Heart left ventricle (tissue), 16 donors: ENCODE measurements around the gene VASH1. TPM values are rescaled to one million over a fixed set of nuclear protein-coding genes. Genes with fewer than 3 reads are reported as not detected.
A peak's percentile ranks its signal among the peaks of the same experiment; 100 is the strongest.

Experiments used
- ATAC-seq, 4 donors: fragments of 200-7000 bp; cut with Tn5 transposase; one replicate each; pipeline ENCODE4 v1.9.1; 2020 to 2022; ENCODE audit warnings: moderate library complexity in 4 of 4, mild to moderate bottlenecking in 3 of 4, moderate number of reproducible peaks in 1 of 4
- DNase-seq, 5 donors: peaks; one replicate each; pipeline ENCODE4 v3.0.0-alpha.2; 2020
- H3K27ac ChIP-seq, 12 donors: fragments of 200-600 bp; sonication (generic) in 4 of 12; one replicate each; pipeline versions ENCODE4 v1.5.0 to v1.8.0; 2016 to 2022; ENCODE audit warnings: mild to moderate bottlenecking in 2 of 12
- H3K27me3 ChIP-seq, 9 donors: fragments of 200-600 bp; sonication (generic) in 2 of 9; one replicate each; pipeline versions ENCODE4 v1.5.1 to v1.8.0; 2016 to 2022; ENCODE audit warnings: mild to moderate bottlenecking in 3 of 9
- H3K36me3 ChIP-seq, 9 donors: fragments of 200-600 bp; sonication (generic) in 2 of 9; one replicate each; pipeline versions ENCODE4 v1.5.0 to v1.8.0; 2018 to 2022; ENCODE audit warnings: mild to moderate bottlenecking in 2 of 9
- H3K4me1 ChIP-seq, 12 donors: fragments of 200-600 bp; sonication (generic) in 4 of 12; one replicate each; pipeline versions ENCODE4 v1.5.0 to v1.8.0; 2016 to 2022; ENCODE audit warnings: mild to moderate bottlenecking in 3 of 12
- H3K4me3 ChIP-seq, 12 donors: fragments of 200-600 bp; sonication (generic) in 4 of 12; one replicate each; pipeline versions ENCODE4 v1.5.0 to v1.8.0; 2017 to 2022; ENCODE audit warnings: mild to moderate bottlenecking in 9 of 12, moderate library complexity in 4 of 12
- H3K9me3 ChIP-seq, 12 donors: fragments of 200-600 bp; sonication (generic) in 4 of 12; one replicate each; pipeline versions ENCODE4 v1.5.0 to v1.8.0; 2016 to 2022; ENCODE audit warnings: mild to moderate bottlenecking in 1 of 12
- CTCF ChIP-seq, 12 donors: fragments of 200-600 bp; sonication (generic) in 4 of 12; IDR thresholded peaks; one replicate each; pipeline versions ENCODE4 v1.5.0 to v1.8.0; 2018 to 2022; ENCODE audit warnings: antibody characterized with exemption in 12 of 12, mild to moderate bottlenecking in 5 of 12
- POLR2A ChIP-seq, 2 donors: fragments of 450-650 bp; IDR thresholded peaks; one replicate each; pipeline ENCODE4 v1.6.1; 2017; ENCODE audit warnings: antibody characterized with exemption in 2 of 2, mild to moderate bottlenecking in 2 of 2, moderate library complexity in 2 of 2
- WGBS, 4 donors: extraction: QIAGEN DNeasy Blood & Tissue Kit in 2 of 4; methylation state at CpG; one replicate each; pipeline versions ENCODE4 v1.1.5 to v1.1.7; 2013 to 2018; 5-methylcytosine and 5-hydroxymethylcytosine counted together
- intact Hi-C, 10 donors: fragments of 100-400 bp; cut with DNase I; formaldehyde crosslinking; loops; one replicate each; pipeline versions ENCODE4 v1.11.1 to v1.14.2; 2022
- polyA plus RNA-seq, 2 donors: library from polyadenylated mRNA; stranded (reverse); fragments of 200-250 nt; gene quantifications; one replicate each; pipeline ENCODE4 v1.2.3, GENCODE V29; 2013
- total RNA-seq, 9 donors: library from RNA; depleted of rRNA in 2 of 9; stranded (reverse); fragments of >200 nt in 2 of 9; fragmentation: NEBNext Ultra II Directional in 3 of 9; extraction: Animal tissue kit (Norgen Biotek cat#: 25700) in 3 of 9; gene quantifications; one replicate each; pipeline versions ENCODE4 v1.1.0 to v1.2.4, GENCODE V29; 2016 to 2023
- donor health status: ischemic (EF 13 %, LVEDD 7.1; RV severe dilation, severe dysfunction).
- donor health status: healthy with polysubstance abuse.
- donor health status: DM: no; HTN: yes; CAD: no.
- donor health status: DM: no; HTN: no; CAD: no.
- donor health status: ischemic (EF 25% LVEDD 6.9; RV normal size, moderate dysfunction).
- donor health status: ischemic (EF 25% LVEDD 5.7; RV mildly dilated, moderate dysfunction).
- donor health status: healthy.
- donor health status: DM: yes; HTN: yes; CAD: no.
- donor health status: ischemic (EF 35%, LVEDD 5.7; RV mildly dilated, moderate dysfunction).
- donor health status: nonischemic (EF 11% LVEDD 7.7; RV severe dilation, severe dysfunction).
- donor health status: DM: yes; HTN: yes; CAD: no.
- donor health status: PGD.
- donor health status: ischemic (EF 29% LVEDD 5.4; RV normal size, mild dysfunction).
- donor health status: nonischemic (EF 23%, LVEDD 6.1; RV moderate dilation, normal function).

Gene VASH1
- total and polyA plus RNA-seq, 11 donors: 7.8 to 30.8 (median 11.1) TPM

DNA sequence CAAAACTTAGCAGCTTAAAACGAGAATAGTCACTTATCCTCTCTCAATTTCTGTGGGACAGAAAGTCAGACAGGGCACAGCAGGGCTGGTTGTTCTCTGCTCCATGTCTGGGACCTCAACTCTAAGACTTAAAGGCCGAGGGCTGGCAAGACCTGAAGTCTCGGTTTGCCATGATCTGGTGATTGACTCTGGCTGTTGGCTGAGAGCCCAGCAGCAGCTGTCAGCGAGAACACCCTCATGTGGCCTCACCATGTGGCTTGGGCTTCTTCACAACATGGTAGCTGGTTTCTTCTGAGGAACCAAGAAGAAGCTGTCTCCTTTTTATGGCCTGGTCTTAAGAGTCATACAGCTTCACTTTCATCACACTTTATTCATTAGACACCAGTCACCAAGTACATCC is 1.7 kb upstream of the VASH1 start:
- DNase-seq (peak in 1 of 5 donors; percentile 24), ATAC-seq (no peak)
- Histone ChIP-seq H3K27me3 (peaks cover 0 to 6% (median 0%) of the 10 kb centered on the region in 9 donors), H3K9me3 (no peaks in the 10 kb centered on the region), H3K27ac (no peak overlapping the region), H3K36me3 (no peaks in the 10 kb centered on the region), H3K4me1 (peaks cover 0 to 40% (median 27%) of the 10 kb centered on the region in 12 donors), H3K4me3 (no peak overlapping the region)
- WGBS, 4 donors: 80 to 87% (median 85%) methylated on average over 3 to 4 of the region's 4 CpGs
- intact Hi-C loops: no loop called here
- TF ChIP-seq CTCF (IDR thresholded peaks at IDR 0.05): no peak
- TF ChIP-seq POLR2A (IDR thresholded peaks at IDR 0.05): no peak

DNA sequence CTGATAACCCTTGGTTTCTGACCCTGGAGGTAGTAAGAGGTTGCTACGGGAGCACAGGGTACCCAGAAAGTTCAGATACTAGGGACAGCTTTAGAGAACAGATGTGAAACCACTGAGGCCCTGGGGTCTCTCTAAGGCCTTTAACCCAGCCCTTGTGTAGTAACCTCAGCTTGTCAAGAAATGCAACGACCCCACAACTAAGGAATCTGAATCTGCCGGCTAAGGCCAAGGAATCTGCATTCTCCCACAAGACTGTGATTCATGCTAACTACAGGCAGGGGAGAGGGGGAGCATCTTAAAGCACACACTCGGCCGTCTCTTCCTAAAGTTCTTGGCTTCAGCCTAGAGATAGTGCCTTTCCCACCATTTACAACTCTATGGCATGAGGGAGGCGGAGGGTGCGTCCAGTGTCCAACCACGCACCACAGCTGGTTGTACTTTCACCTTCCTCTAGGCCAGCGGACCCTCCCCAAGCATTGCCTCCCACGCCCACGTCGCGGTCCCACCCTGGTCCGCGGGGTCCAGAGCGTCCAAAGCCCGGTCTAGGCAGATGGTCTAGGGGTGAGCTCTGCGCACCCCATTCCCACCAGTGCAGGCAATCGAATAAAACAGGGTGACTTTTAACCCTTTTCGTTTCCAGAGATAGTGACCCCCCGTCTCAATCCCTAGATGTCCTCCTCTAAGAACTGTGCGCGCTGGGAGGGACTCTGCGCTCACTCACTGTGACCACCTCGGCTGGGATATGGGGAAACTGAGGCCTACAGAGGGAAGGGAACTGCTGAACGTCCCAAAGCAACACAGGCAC is 735 bp upstream of the VASH1 start:
- WGBS, 4 donors: 38 to 41% (median 40%) methylated on average over 24 to 26 of the region's 26 CpGs
- peaks cover 0 to 50% (median 36%) of the 10 kb centered on the region in 12 donors for H3K4me1 ChIP-seq
- H3K9me3 ChIP-seq: no peaks in the 10 kb centered on the region
- peak overlapping the region; percentile 51 to 98 (median 86) for H3K4me3 ChIP-seq
- H3K27me3 ChIP-seq: peaks cover 0 to 6% (median 0%) of the 10 kb centered on the region in 9 donors
- ATAC-seq (peak in 2 of 4 donors; percentile 2 to 14), DNase-seq (peak in 1 of 5 donors; percentile 24)
- no peak for TF ChIP-seq CTCF (IDR thresholded peaks at IDR 0.05)
- no peak for TF ChIP-seq POLR2A (IDR thresholded peaks at IDR 0.05)
- H3K36me3 ChIP-seq: no peaks in the 10 kb centered on the region
- intact Hi-C loops: loop anchor here in 9 of 10 donors (1.0 to 5.0 kb wide), 6 partner anchors 40 to 76 kb away; no protein-coding TSS in a partner anchor
- peak overlapping the region; percentile 73 to 96 (median 89) for H3K27ac ChIP-seq

GRCh38 chr14:76761960-76762410 is 717 bp downstream of the VASH1 start:
- peak overlapping the region; percentile 73 to 96 (median 89) for H3K27ac ChIP-seq
- H3K36me3 ChIP-seq: no peaks in the 10 kb centered on the region
- peak in 2 of 5 donors; percentile 24 to 75 for DNase-seq
- intact Hi-C loops: loop anchor here in 9 of 10 donors (1.0 to 5.0 kb wide), 7 partner anchors 35 to 75 kb away; no protein-coding TSS in a partner anchor
- peaks cover 0 to 6% (median 0%) of the 10 kb centered on the region in 9 donors for H3K27me3 ChIP-seq
- WGBS, 4 donors: 0 to 2% (median 1%) methylated on average over 10 to 54 of the region's 54 CpGs
- peaks cover 0 to 52% (median 39%) of the 10 kb centered on the region in 12 donors for H3K4me1 ChIP-seq
- H3K4me3 ChIP-seq: peak overlapping the region; percentile 51 to 98 (median 86)
- no peaks in the 10 kb centered on the region for H3K9me3 ChIP-seq
- TF ChIP-seq POLR2A (IDR thresholded peaks at IDR 0.05): no peak
- TF ChIP-seq CTCF (IDR thresholded peaks at IDR 0.05): no peak
- peak in 1 of 4 donors; percentile 1 for ATAC-seq
